Measurements from ENCODE around the gene FAM110D. TPM values are rescaled to one million over a fixed set of nuclear protein-coding genes. Genes with fewer than 3 reads are reported as not detected.

FAM110D gene
- polyA plus RNA-seq, 1 donor from 2014 or later = 0.31 TPM

DNA sequence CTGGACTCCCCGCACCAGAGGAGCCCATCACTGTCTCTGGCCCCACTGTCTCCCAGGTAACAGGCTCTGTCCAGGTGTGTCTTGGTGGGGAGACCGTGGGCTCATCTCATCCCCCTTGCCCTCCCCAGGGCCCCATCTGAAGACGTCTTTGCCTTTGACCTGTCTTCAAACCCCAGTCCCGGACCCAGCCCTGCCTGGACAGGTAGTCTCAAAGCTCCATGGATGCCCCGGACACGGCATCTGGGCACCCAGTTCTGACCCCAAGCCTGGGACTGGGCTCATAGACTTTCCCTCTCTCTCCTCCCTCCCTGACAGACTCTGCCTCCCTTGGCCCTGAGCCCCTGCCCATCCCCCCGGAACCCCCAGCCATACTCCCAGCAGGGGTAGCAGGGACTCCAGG, 25.2 kb downstream of the FAM110D start:
- Histone ChIP-seq H3K9ac (ENCODE audit: low read length) (no peak overlapping the region), H3K4me2 (ENCODE audit: low read length) (no peak overlapping the region), H3K79me2 (replicated peaks; ENCODE audit: insufficient read depth, low read length) (no peaks in the 10 kb centered on the region), H3K36me3 (ENCODE audit: insufficient read depth, low read length) (no peaks in the 10 kb centered on the region), H3K4me3 (ENCODE audit: low read length) (no peak overlapping the region), H3K27ac (ENCODE audit: low read length) (no peak overlapping the region), H3K9me3 (ENCODE audit: low read length) (no peaks in the 10 kb centered on the region), H4K20me1 (ENCODE audit: insufficient read depth) (no peaks in the 10 kb centered on the region), H3K27me3 (ENCODE audit: insufficient read depth, low read depth, low read length) (no peaks in the 10 kb centered on the region), H3K9me2 (ENCODE audit: insufficient read depth, low read length) (no peaks in the 10 kb centered on the region), H2AFZ (ENCODE audit: low read depth, low read length) (no peak overlapping the region), H3F3A (ENCODE audit: insufficient read depth, low read length, poor library complexity, severe bottlenecking) (no peaks in the 10 kb centered on the region)
- TF ChIP-seq MXI1 (conservative IDR thresholded peaks at IDR 0.05; ENCODE audit: poor library complexity, severe bottlenecking) = no peak
- no peak for TF ChIP-seq RAD21 (conservative IDR thresholded peaks at IDR 0.05)
- TF ChIP-seq EP300 (conservative IDR thresholded peaks at IDR 0.05; ENCODE audit: poor library complexity, severe bottlenecking) = no peak
- TF ChIP-seq, protein P1, sequence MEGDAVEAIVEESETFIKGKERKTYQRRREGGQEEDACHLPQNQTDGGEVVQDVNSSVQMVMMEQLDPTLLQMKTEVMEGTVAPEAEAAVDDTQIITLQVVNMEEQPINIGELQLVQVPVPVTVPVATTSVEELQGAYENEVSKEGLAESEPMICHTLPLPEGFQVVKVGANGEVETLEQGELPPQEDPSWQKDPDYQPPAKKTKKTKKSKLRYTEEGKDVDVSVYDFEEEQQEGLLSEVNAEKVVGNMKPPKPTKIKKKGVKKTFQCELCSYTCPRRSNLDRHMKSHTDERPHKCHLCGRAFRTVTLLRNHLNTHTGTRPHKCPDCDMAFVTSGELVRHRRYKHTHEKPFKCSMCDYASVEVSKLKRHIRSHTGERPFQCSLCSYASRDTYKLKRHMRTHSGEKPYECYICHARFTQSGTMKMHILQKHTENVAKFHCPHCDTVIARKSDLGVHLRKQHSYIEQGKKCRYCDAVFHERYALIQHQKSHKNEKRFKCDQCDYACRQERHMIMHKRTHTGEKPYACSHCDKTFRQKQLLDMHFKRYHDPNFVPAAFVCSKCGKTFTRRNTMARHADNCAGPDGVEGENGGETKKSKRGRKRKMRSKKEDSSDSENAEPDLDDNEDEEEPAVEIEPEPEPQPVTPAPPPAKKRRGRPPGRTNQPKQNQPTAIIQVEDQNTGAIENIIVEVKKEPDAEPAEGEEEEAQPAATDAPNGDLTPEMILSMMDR (IDR thresholded peaks at IDR 0.05; ENCODE audit: poor library complexity, severe bottlenecking) = no peak
- no peak for TF ChIP-seq SMC3 (conservative IDR thresholded peaks at IDR 0.05; ENCODE audit: poor library complexity)
- TF ChIP-seq TAF1 (IDR thresholded peaks at IDR 0.05; ENCODE audit: low read depth) = no peak
- TF ChIP-seq, protein P2, sequence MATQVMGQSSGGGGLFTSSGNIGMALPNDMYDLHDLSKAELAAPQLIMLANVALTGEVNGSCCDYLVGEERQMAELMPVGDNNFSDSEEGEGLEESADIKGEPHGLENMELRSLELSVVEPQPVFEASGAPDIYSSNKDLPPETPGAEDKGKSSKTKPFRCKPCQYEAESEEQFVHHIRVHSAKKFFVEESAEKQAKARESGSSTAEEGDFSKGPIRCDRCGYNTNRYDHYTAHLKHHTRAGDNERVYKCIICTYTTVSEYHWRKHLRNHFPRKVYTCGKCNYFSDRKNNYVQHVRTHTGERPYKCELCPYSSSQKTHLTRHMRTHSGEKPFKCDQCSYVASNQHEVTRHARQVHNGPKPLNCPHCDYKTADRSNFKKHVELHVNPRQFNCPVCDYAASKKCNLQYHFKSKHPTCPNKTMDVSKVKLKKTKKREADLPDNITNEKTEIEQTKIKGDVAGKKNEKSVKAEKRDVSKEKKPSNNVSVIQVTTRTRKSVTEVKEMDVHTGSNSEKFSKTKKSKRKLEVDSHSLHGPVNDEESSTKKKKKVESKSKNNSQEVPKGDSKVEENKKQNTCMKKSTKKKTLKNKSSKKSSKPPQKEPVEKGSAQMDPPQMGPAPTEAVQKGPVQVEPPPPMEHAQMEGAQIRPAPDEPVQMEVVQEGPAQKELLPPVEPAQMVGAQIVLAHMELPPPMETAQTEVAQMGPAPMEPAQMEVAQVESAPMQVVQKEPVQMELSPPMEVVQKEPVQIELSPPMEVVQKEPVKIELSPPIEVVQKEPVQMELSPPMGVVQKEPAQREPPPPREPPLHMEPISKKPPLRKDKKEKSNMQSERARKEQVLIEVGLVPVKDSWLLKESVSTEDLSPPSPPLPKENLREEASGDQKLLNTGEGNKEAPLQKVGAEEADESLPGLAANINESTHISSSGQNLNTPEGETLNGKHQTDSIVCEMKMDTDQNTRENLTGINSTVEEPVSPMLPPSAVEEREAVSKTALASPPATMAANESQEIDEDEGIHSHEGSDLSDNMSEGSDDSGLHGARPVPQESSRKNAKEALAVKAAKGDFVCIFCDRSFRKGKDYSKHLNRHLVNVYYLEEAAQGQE (IDR thresholded peaks at IDR 0.05; ENCODE audit: borderline replicate concordance) = no peak
- TF ChIP-seq POLR2AphosphoS5 (IDR thresholded peaks at IDR 0.05) = no peak
- no peak for TF ChIP-seq EZH2 (IDR thresholded peaks at IDR 0.05; ENCODE audit: borderline replicate concordance, insufficient read depth, low read length, poor library complexity, severe bottlenecking)

DNA sequence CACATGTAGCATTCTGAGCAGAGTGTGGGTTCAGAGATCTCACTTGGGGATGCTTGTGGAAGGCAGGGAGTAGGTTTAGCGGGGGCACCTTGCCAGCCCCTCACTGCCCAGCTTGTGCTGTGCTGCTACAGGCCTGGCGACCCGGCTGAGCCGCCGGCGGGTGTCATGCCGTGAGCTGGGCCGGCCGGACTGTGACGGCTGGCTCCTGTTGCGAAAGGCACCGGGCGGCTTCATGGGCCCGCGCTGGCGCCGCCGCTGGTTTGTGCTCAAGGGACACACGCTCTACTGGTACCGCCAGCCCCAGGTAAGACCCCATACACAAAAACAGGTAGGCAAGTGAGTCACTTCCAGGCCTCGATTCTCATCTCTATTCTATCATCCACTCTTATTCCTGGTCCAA, 26.0 kb downstream of the FAM110D start:
- no peak overlapping the region for H2AFZ ChIP-seq (ENCODE audit: low read depth, low read length)
- H3K27ac ChIP-seq (ENCODE audit: low read length) = no peak overlapping the region
- H3K4me2 ChIP-seq (ENCODE audit: low read length) = no peak overlapping the region
- H3K9me3 ChIP-seq (ENCODE audit: low read length) = no peaks in the 10 kb centered on the region
- H3K4me3 ChIP-seq (ENCODE audit: low read length) = no peak overlapping the region
- H3F3A ChIP-seq (ENCODE audit: insufficient read depth, low read length, poor library complexity, severe bottlenecking) = no peaks in the 10 kb centered on the region
- no peak overlapping the region for H3K9ac ChIP-seq (ENCODE audit: low read length)
- H4K20me1 ChIP-seq (ENCODE audit: insufficient read depth) = no peaks in the 10 kb centered on the region
- no peaks in the 10 kb centered on the region for H3K79me2 ChIP-seq (replicated peaks; ENCODE audit: insufficient read depth, low read length)
- H3K36me3 ChIP-seq (ENCODE audit: insufficient read depth, low read length) = no peaks in the 10 kb centered on the region
- no peaks in the 10 kb centered on the region for H3K9me2 ChIP-seq (ENCODE audit: insufficient read depth, low read length)
- TF ChIP-seq RAD21 (conservative IDR thresholded peaks at IDR 0.05) = no peak
- no peak for TF ChIP-seq EZH2 (IDR thresholded peaks at IDR 0.05; ENCODE audit: borderline replicate concordance, insufficient read depth, low read length, poor library complexity, severe bottlenecking)
- TF ChIP-seq, protein P1 (IDR thresholded peaks at IDR 0.05; ENCODE audit: poor library complexity, severe bottlenecking) = no peak
- no peak for TF ChIP-seq MXI1 (conservative IDR thresholded peaks at IDR 0.05; ENCODE audit: poor library complexity, severe bottlenecking)
- TF ChIP-seq, protein P2 (IDR thresholded peaks at IDR 0.05; ENCODE audit: borderline replicate concordance) = no peak
- TF ChIP-seq POLR2AphosphoS5 (IDR thresholded peaks at IDR 0.05) = no peak
- no peak for TF ChIP-seq TAF1 (IDR thresholded peaks at IDR 0.05; ENCODE audit: low read depth)
- TF ChIP-seq SMC3 (conservative IDR thresholded peaks at IDR 0.05; ENCODE audit: poor library complexity) = no peak
- no peak for TF ChIP-seq EP300 (conservative IDR thresholded peaks at IDR 0.05; ENCODE audit: poor library complexity, severe bottlenecking)
- no peaks in the 10 kb centered on the region for H3K27me3 ChIP-seq (ENCODE audit: insufficient read depth, low read depth, low read length)
